Neural cell (in vitro differentiated cells): ENCODE data around the gene RPS6KC1. TPM values are rescaled to one million over a fixed set of nuclear protein-coding genes. Genes with fewer than 3 reads are reported as not detected.

Source experiments
- H2AFZ ChIP-seq: fragments of 200-600, 300-800 bp; sonication (generic), shearing (Covaris generic); 2 replicates; pipeline ENCODE4 v1.6.0; 2014; ENCODE audit warnings: low read depth, mild to moderate bottlenecking, antibody characterized with exemption, low read length, moderate library complexity
- H3F3A ChIP-seq: fragments of 200-600 bp; shearing (Covaris generic); 2 replicates; pipeline ENCODE4 v1.6.1; 2016; ENCODE audit warnings: mild to moderate bottlenecking, moderate library complexity, mixed read lengths, antibody characterized with exemption, low read length; ENCODE audit not compliant: insufficient read depth, poor library complexity, severe bottlenecking
- H3K27ac ChIP-seq: fragments of 200-600, 300-800 bp; sonication (generic), shearing (Covaris generic); 2 replicates; pipeline ENCODE4 v1.5.1; 2014; ENCODE audit warnings: mild to moderate bottlenecking, low read length, moderate library complexity
- H3K27me3 ChIP-seq: fragments of 300-800, 200-600 bp; sonication (generic), shearing (Covaris generic); 2 replicates; pipeline ENCODE4 v1.6.0; 2014; ENCODE audit warnings: mild to moderate bottlenecking, low read depth, low read length, moderate library complexity; ENCODE audit not compliant: insufficient read depth
- H3K36me3 ChIP-seq: fragments of 300-800, 200-600 bp; sonication (generic), shearing (Covaris generic); 2 replicates; pipeline ENCODE4 v1.5.1; 2014; ENCODE audit warnings: mild to moderate bottlenecking, antibody characterized with exemption, low read length, moderate library complexity; ENCODE audit not compliant: insufficient read depth
- H3K4me2 ChIP-seq: fragments of 300-800, 200-600 bp; sonication (generic), shearing (Covaris generic); 2 replicates; pipeline ENCODE4 v1.6.0; 2014; ENCODE audit warnings: mild to moderate bottlenecking, low read length
- H3K4me3 ChIP-seq: fragments of 300-800, 200-600 bp; sonication (generic), shearing (Covaris generic); 2 replicates; pipeline ENCODE4 v1.5.1; 2014; ENCODE audit warnings: mild to moderate bottlenecking, low read length, moderate library complexity
- H3K79me2 ChIP-seq: fragments of 200-600 bp; shearing (Covaris generic); replicated peaks from 2 replicates; pipeline ENCODE4 v1.6.0; 2014; ENCODE audit warnings: mild to moderate bottlenecking, low read length, moderate library complexity; ENCODE audit not compliant: insufficient read depth
- H3K9ac ChIP-seq: fragments of 300-800, 200-600 bp; sonication (generic), shearing (Covaris generic); 2 replicates; pipeline ENCODE4 v1.6.1; 2016; ENCODE audit warnings: mild to moderate bottlenecking, low read length, mixed read lengths
- H3K9me2 ChIP-seq: fragments of 200-600 bp; shearing (Covaris generic); 2 replicates; pipeline ENCODE4 v1.6.1; 2016; ENCODE audit warnings: mild to moderate bottlenecking, low read length, mixed read lengths; ENCODE audit not compliant: insufficient read depth
- H3K9me3 ChIP-seq: fragments of 200-600, 300-800 bp; sonication (generic), shearing (Covaris generic); 2 replicates; pipeline ENCODE4 v1.6.1; 2016; ENCODE audit warnings: mild to moderate bottlenecking, mixed run types, low read length, moderate library complexity, mixed read lengths
- H4K20me1 ChIP-seq: fragments of 200-600 bp; shearing (Covaris generic); 2 replicates; pipeline ENCODE4 v1.6.1; 2016; ENCODE audit warnings: mild to moderate bottlenecking, mixed run types; ENCODE audit not compliant: insufficient read depth
- CTCF ChIP-seq: fragments of 450-650 bp; IDR thresholded peaks from 2 replicates; pipeline ENCODE4 v1.5.1; 2014; ENCODE audit warnings: antibody characterized with exemption, mild to moderate bottlenecking, moderate library complexity; ENCODE audit not compliant: poor library complexity, severe bottlenecking
- EP300 ChIP-seq: fragments of 450-650 bp; conservative IDR thresholded peaks from 2 replicates; pipeline ENCODE4 v1.6.1; 2014; ENCODE audit warnings: antibody characterized with exemption, mild to moderate bottlenecking, moderate library complexity; ENCODE audit not compliant: poor library complexity, severe bottlenecking
- EZH2 ChIP-seq: fragments of 200-600, 300-800 bp; shearing (Covaris generic), sonication (generic); IDR thresholded peaks from 2 replicates; pipeline ENCODE4 v1.6.1; 2014; ENCODE audit warnings: antibody characterized with exemption, low read length, borderline replicate concordance, mild to moderate bottlenecking; ENCODE audit not compliant: insufficient read depth, poor library complexity, severe bottlenecking
- MXI1 ChIP-seq: fragments of 450-650 bp; conservative IDR thresholded peaks from 2 replicates; pipeline ENCODE4 v1.6.1; 2014; ENCODE audit warnings: antibody characterized with exemption, mild to moderate bottlenecking; ENCODE audit not compliant: poor library complexity, severe bottlenecking
- POLR2AphosphoS5 ChIP-seq: IDR thresholded peaks from 2 replicates; pipeline ENCODE4 v1.6.1; 2012
- RAD21 ChIP-seq: fragments of 450-650 bp; conservative IDR thresholded peaks from 2 replicates; pipeline ENCODE4 v1.6.1; 2014; ENCODE audit warnings: antibody characterized with exemption, mild to moderate bottlenecking, moderate library complexity
- REST ChIP-seq: IDR thresholded peaks from 2 replicates; pipeline ENCODE4 v1.6.1; 2012; ENCODE audit warnings: borderline replicate concordance
- SMC3 ChIP-seq: fragments of 450-650 bp; conservative IDR thresholded peaks from 2 replicates; pipeline ENCODE4 v1.6.1; 2014; ENCODE audit warnings: antibody characterized with exemption, mild to moderate bottlenecking, moderate library complexity; ENCODE audit not compliant: poor library complexity
- TAF1 ChIP-seq: IDR thresholded peaks from 2 replicates; pipeline ENCODE4 v1.6.1; 2012; ENCODE audit warnings: low read depth
- polyA plus RNA-seq: library from polyadenylated mRNA; depleted of rRNA; stranded (reverse); fragments of >200 nt; gene quantifications from 2 replicates; pipeline ENCODE4 v1.2.3, GENCODE V29; 2014

Gene RPS6KC1
- polyA plus RNA-seq, 1 donor from 2014 or later, result 28.1 TPM

DNA sequence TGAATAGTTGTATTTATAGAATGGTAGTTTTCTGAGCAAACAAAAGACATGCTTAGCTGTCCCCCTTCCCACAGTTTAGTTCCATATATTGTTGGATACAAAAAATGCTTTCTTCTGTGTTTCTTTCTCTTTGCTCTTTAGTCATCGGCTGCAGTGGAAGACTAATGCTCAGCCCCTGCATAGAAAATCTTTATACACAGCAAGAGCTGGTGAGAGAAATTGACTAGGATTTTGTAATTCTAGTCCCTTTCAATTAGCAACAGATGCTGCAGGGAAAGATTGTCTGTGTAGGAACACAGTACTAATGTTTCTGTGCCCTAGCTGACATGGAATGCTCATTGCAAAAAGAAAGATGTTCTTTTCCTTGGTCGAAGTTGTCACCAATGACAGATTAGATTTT, 200.9 kb downstream of the RPS6KC1 start:
- no peaks in the 10 kb centered on the region for H3K9me3 ChIP-seq
- no peaks in the 10 kb centered on the region for H3K79me2 ChIP-seq
- H3K27me3 ChIP-seq, result no peaks in the 10 kb centered on the region
- TF ChIP-seq TAF1 (no peak), CTCF (no peak), MXI1 (no peak), EP300 (no peak), RAD21 (no peak), SMC3 (no peak), REST (no peak), POLR2AphosphoS5 (no peak), EZH2 (no peak)
- no peaks in the 10 kb centered on the region for H3K36me3 ChIP-seq
- no peaks in the 10 kb centered on the region for H3K9me2 ChIP-seq
- no peak overlapping the region for H2AFZ ChIP-seq
- H4K20me1 ChIP-seq, result no peaks in the 10 kb centered on the region
- no peak overlapping the region for H3K27ac ChIP-seq
- H3K4me2 ChIP-seq, result no peak overlapping the region
- H3F3A ChIP-seq, result no peaks in the 10 kb centered on the region
- H3K4me3 ChIP-seq, result no peak overlapping the region
- no peak overlapping the region for H3K9ac ChIP-seq

GRCh38 chr1:213256438-213257087, 205.5 kb downstream of the RPS6KC1 start:
- Histone ChIP-seq H3K27me3 (no peaks in the 10 kb centered on the region), H3K4me2 (no peak overlapping the region), H3K79me2 (no peaks in the 10 kb centered on the region), H3F3A (no peaks in the 10 kb centered on the region), H3K9me3 (no peaks in the 10 kb centered on the region), H3K9ac (no peak overlapping the region), H3K4me3 (no peak overlapping the region), H2AFZ (no peak overlapping the region), H3K27ac (no peak overlapping the region), H4K20me1 (no peaks in the 10 kb centered on the region), H3K9me2 (no peaks in the 10 kb centered on the region), H3K36me3 (no peaks in the 10 kb centered on the region)
- TF ChIP-seq POLR2AphosphoS5, result no peak
- no peak for TF ChIP-seq EZH2
- TF ChIP-seq TAF1, result no peak
- no peak for TF ChIP-seq CTCF
- TF ChIP-seq EP300, result no peak
- TF ChIP-seq MXI1, result no peak
- TF ChIP-seq SMC3, result no peak
- no peak for TF ChIP-seq REST
- TF ChIP-seq RAD21, result no peak
